Stimulated activated CD8-positive, alpha-beta memory T cell treated with anti-CD3 and anti-CD28 coated beads, Interleukin-7, amount 100 ng/mL, for 48 hours (primary cell): Measurements from ENCODE around the gene XPO6.

Experiments
- DNase-seq, 2 donors: peaks; one replicate each; pipeline ENCODE4 v3.0.0-alpha.2; 2020; ENCODE audit warnings: low read depth in 1 of 2; ENCODE audit errors: extremely low read depth in 1 of 2

Gene XPO6

DNA sequence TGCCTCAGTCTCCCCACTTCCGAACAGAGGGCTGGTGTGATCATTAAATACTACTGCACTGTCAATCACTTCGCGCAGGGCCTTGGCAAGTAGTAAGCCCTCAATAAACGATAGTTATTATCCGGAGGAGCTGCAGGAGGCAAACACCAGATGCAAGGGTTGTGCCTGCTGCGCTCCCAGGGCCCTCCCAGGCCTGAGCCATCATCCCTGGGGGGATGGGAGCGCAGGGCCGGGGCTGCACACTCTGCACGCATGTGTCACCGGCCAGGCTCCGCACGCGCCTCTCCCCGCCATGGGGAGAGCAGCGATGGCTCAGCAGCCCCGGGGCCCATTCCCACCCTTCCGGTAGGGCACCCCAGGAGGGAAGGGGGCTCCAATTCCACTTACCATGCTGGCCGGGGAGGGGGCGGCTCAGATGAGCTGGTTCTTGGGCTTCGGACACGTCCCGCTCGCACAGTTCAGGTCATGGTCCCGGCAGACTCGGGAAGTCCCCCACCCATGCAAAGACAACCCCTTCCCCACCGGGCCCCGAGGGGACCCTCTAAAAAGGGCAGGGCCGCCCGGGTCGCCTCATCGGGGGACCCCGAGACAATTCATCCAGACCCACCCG is 681 bp downstream of the XPO6 start:
- peak; percentile 58 to 63 for DNase-seq

DNA sequence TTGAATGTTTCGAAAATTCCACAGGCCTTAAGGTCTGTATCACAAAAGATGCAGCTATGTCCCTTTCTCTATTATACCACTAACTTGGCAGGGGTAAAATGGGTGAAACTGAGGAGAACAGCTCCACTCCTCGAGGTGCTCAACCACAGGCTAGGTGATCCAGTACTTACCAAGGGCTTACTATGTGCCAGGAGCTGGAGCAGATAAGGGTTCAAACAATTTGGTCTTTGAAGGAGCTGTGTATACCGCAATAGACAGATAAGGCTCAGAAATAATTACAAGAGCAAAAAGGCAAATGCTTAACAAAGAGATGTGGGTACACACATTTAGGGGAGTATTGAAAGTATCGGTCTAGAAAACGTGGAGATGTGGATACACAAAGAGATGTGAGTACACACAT is 1.5 kb downstream of the XPO6 start:
- no peak for DNase-seq

DNA sequence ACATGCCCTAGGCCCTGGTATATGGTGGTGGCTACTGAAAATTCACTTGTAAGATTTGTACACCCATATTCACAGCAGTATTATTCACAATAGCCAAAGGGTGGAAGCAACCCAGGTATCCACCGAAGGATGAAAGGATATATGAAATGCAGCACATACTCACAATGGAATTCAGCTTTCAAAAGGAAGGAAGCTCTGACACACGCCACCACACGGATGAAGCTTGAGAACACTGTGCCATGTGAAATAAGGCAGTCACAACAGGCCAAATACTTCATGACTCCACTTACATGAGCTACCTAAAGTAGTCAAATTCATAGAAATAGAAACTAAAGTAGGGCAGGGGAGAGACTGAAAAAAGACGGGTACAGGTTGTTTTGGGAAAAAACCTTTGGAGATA is 2.9 kb downstream of the XPO6 start:
- DNase-seq: no peak

- no peak for DNase-seq
Observed at GRCh38 chr16:28208131-28208530, 3.6 kb downstream of the XPO6 start.

- no peak for DNase-seq
Observed at GRCh38 chr16:28207399-28207798, 4.4 kb downstream of the XPO6 start.

GRCh38 chr16:28205974-28206373 is 5.8 kb downstream of the XPO6 start:
- DNase-seq: no peak

DNA sequence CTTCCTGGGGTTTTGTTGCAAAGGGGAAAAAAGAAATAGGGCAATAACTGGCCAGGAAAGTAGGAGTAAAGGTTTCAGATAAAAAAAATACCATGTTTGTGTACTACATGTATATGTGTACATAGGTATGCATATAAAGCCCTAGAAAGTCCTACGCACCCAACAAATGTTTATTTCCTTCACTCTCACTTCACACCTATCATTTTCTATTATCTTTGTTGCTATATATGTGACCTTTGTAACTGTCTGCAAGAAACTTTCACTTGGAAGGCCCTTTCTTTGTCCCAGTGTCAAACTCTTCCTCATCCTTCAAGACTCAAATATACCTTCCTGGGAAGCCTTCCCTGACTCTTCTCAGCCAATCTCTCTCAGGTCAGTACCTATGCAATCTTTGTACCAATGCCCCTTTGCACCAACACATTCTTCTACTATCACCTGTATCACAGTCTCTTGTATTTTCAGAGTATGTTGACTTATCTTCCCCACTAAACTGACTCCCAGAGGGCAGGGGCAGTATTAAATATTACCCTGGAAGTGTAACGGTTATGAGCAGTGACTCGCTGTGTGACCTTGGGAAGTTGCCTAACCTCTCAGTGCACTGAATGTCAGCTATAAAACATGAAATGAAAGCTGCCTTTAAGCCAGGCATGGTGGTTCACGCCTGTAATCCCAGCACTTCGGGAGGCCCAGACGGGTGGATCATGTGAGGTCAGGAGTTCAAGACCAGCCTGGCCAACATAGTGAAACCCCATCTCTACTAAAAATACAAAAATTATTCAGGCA is 6.5 kb downstream of the XPO6 start:
- no peak for DNase-seq

- DNase-seq: no peak
Observed at GRCh38 chr16:28204622-28205021, 7.1 kb downstream of the XPO6 start.

- DNase-seq: no peak
Observed at GRCh38 chr16:28204204-28204603, 7.6 kb downstream of the XPO6 start.

DNA sequence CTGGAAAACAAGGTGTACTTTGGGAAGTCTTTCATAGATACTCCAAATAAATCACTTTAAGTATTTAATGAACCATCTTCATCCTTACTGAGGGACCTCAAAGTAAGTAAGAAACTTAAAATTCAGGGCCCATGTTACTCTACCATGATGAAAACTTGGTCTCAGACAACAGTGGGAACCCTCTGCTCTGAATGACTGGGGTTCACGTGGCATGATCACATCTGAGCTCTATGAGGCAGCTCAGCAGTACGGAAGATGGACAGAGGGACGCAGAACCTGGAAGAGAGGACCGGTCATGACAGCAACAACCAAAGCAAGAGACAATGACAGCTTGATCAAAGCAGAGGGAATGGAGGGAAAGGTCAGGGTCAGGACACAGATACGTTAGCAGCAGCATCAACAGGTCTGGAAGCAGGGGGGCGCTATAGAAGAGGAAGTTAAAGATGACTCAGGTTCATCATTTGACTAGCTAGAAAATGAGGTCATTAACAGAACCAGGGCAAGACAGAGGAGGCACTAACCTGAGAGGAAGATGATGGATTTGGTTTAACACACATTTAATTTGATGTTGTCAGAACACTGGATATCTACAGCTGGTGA is 9.5 kb downstream of the XPO6 start:
- DNase-seq: peak in 1 of 2 donors; percentile 38

DNA sequence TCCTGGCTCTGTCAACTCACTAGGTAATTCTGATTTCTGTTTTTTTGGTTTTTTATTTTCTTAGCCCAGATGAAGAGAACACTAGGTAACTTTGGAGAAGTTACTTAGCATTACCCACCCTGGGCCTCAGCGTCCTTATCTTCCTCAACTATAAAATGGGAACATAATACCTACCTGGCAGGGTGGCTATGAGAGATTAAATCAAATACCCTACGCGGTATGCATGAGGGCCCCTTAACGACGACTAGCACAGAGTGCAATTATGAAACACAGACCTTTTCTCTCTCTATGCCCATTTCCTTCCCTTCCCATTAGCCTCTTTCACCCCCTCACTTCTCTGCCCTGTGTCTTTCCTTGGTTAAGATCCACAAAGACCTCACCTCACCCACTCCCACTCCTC is 11.1 kb downstream of the XPO6 start:
- DNase-seq: no peak

DNA sequence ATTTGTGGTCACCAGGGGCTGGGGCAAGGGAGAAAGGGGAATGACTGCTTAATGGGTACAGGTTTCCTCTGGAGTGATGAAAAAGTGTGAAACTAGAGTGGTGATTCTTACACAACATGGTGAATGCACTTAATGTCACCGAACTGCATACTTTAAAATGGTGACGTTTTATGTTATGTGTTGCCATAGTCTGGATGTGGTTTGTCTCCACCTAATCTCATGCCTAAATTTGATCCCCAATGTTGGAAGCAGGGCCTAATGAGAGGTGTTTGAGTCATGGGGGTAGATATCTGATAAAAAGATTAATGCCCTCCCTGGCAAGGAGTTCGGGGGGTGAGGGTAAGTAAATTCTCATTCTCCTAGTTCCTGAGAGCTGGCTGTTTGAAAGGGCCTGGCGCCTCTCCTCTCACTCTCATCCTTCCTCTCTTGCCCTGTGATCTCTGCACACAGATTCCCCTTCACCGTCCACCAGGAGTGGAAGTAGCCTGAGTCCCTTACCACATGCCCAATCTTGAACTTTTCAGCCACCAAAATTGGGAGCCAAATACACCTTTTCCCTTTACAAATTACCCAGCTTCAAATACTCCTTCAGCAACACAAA is 15.3 kb downstream of the XPO6 start:
- DNase-seq: no peak

DNA sequence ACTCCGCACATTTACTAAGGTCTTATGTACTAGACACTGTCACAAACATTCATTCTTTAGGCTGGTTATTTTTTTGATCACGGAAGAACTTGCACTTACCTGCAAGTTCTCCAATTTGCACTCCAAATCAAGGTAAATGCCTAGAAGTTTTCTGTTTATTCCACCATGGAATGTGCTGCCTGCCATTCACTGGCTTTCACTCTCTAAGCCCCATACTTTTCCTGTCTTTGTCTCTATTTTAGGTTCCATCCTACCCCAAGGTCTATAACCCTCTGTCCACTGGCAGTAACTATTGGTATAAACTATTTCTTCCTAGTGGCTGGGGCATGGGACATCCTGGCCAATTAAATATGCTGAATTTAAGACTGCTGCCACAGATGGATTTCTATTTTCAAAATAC is 15.9 kb downstream of the XPO6 start:
- no peak for DNase-seq

- no peak for DNase-seq
Observed at GRCh38 chr16:28193530-28194423, 18.0 kb downstream of the XPO6 start.

DNA sequence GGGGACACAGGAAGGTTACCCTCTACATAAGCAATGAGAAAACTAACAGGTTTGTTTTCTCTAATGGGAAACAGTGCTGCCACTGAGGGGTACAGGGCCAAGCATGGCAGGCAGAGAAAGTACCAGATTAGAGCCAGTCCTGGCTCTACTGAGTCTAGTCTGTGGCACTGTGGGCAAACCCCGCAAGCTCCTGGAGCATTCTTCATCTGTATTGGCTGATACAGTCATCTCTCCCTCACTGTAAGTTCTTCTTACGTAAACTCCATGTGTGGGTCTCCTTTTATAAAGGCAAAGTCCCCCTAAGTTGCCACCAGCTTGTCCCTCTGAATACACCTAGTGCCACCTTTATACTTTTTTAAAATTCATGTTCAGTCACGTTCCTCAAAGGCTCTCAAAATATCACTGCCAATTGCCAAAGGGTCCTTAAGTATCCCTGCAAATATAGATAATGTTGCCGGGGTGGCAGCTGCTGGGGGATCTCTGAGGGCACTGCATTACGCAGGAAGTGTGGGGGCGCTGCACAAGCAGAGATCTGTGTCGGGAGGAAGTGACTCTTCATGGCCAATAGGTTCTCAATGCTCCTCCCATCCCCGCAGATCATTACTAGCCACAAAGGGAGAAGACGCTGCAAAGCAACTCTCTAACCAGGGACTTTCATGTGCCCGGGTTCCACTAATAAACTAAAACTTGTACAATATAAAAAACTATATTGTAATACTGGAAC is 18.8 kb downstream of the XPO6 start:
- peak in 1 of 2 donors; percentile 78 for DNase-seq

GRCh38 chr16:28191364-28191960 is 20.3 kb downstream of the XPO6 start:
- DNase-seq: no peak

GRCh38 chr16:28189245-28189644 is 22.5 kb downstream of the XPO6 start:
- no peak for DNase-seq

DNA sequence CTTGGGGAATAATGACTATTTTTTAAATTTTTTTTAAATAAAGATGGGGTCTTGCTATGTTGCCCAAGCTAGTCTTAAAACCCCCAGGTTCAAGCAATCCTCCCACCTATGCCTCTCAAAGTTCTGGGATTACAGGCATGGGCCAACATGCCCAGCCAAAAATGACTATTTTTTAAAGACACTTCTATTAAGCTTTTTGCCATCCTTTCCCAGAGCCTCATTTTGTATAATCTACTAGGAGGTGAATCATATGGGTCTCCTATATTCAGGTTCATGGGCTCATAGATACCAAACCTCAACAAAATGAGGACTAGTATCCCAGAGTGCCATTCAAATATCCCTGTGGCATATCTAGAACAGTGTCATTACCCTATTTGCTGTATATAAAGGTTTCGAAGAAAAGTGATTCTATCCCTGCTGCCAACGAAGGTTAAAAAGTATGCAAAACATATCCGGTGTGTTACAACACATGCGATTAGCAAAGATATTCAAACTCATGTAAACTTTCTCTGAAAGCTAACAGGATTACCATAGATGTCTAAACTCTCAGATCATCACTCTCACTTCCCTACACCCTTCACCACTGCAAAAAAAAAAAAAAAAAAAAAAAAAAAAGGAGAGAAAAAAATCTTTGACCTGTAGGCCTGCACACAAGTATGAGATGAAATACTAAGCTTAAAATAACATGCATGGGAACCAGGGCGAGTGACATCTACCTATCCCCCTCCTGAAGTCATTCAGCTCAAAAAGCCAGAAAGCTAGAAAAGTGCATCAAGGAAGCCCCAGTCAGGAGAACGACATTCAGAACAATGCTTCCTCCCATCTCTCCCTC is 23.5 kb downstream of the XPO6 start:
- DNase-seq: no peak

- DNase-seq: no peak
Observed at GRCh38 chr16:28187595-28188004, 24.2 kb downstream of the XPO6 start.
